ENCODE data around the gene KLRC3. TPM values are rescaled to one million over a fixed set of nuclear protein-coding genes. Genes with fewer than 3 reads are reported as not detected.
"Not testable (repeated sequence)": the region's sequence is repeated elsewhere in the genome, so short reads cannot be mapped to it uniquely, and the experiment has no call there.

Gene KLRC3
- polyA plus RNA-seq (2012; ENCODE audit: missing spikeins): not detected

DNA sequence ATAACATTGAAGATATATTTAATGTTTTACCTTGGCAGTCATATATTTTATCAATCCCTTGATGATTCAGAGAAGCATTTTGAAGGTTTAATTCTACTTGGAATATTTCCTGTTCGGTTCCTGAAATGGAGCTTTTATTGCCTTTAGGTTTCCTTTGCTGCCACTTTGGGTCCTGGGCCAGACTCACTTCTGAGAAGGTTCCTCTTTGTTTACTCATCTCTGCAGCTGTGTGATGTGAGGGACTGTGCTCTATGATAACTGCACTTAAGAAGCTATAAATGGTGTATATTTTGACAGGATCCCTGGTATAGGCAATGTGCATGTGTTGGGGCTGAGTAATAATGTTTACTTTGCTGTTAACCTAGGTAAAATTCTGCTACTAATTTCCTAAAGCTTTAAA is at the start of gene KLRC3:
Gene KLRC3, minus strand, starts transcription at position 262 of the 400 bp plus-strand sequence. Its CDS starts 45 bp downstream, at position 217.
- FAIRE-seq: peak; percentile 46
- not testable (repeated sequence) for DNase-seq (ENCODE audit: insufficient read length)

DNA sequence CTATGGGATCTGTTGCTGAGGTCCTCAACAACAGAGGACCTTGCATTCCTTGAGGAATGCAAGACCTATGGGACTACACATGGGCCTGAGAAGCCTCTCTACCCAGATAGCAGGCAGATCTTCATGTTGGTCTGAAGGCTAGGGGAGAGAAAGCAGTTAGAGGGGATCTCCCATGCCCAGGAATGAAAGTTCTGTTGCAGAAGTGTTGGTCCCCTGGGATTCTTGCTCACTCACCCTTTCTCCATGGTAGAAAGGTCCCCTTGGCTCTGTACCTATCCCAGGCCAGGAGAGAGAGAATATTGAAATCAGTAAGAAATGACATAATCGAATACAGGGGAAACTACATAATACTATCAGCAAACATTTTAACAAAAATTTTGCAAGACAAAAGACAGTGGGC is 49.3 kb upstream of the KLRC3 start:
- FAIRE-seq (no peak), DNase-seq (ENCODE audit: insufficient read length) (no peak)
- TF ChIP-seq POLR2A (IDR thresholded peaks at IDR 0.05; ENCODE audit: low read depth, low read length) (no peak), POLR2AphosphoS5 (IDR thresholded peaks at IDR 0.05; ENCODE audit: low read depth, low read length) (no peak), TAF1 (IDR thresholded peaks at IDR 0.05; ENCODE audit: borderline replicate concordance, low read depth, low read length) (no peak)

DNA sequence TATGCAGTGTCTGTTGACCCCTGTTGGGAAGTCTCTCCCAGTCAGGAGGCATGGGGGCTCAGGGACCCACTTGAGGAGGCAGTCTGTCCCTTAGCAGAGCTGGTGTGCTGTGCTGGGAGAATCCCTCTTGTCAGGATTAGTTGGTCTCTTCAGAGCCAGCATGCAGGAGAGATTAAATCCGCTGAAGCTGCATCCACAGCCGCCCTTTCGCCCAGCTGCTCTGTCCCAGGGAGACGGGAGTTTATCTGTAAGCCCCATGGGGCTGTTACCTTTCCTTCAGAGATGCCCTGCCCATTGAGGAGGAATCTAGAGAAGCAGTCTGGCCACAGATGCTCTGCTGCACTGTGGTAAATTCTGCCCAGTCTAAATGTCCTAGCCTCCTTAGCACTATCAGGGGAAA is 45.9 kb upstream of the KLRC3 start:
- DNase-seq (ENCODE audit: insufficient read length) (no peak), FAIRE-seq (no peak)
- no peak for TF ChIP-seq TAF1 (IDR thresholded peaks at IDR 0.05; ENCODE audit: borderline replicate concordance, low read depth, low read length)
- TF ChIP-seq POLR2A (IDR thresholded peaks at IDR 0.05; ENCODE audit: low read depth, low read length): no peak
- no peak for TF ChIP-seq POLR2AphosphoS5 (IDR thresholded peaks at IDR 0.05; ENCODE audit: low read depth, low read length)

DNA sequence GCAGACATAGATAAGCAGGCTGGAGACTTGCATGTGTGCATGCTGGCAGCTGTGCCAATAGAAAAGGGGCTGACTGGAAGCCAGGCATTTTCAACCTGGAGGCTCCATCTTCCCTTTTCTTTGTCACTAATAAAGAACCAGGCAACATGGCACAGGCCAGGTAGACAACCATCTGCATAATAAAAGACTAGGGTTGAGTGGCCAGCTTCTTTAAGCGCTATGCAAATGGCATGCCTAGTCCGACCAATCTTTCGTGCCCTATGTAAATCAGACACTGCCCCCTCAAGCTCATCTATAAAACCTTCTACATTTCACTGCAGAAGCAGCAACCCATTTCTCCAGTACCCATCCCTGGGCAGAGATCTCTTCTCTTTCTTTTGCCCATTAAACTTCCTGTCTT is 37.4 kb upstream of the KLRC3 start:
- FAIRE-seq: no peak
- DNase-seq (ENCODE audit: insufficient read length): no peak
- no peak for TF ChIP-seq POLR2A (IDR thresholded peaks at IDR 0.05; ENCODE audit: low read depth, low read length)
- TF ChIP-seq POLR2AphosphoS5 (IDR thresholded peaks at IDR 0.05; ENCODE audit: low read depth, low read length): no peak

DNA sequence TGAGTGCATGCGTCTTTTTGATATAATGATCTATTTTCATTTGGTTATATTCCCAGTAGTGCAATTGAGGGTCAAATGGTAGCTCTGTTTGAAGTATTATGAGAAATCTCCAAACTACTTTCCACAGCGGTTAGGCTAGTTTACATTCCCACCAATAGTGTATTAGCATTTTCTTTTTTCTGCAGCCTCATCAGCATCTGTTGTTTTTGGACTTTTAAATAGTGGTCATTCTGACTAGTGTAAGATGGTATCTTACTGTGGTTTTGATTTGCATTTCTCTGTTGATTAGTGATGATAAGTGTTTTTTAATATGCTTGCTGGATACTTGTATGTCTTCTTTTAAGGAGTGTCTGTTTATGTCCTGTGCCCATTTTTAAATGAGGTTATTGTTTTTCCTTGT is 36.5 kb upstream of the KLRC3 start:
- no peak for DNase-seq (ENCODE audit: insufficient read length)
- TF ChIP-seq TAF1 (IDR thresholded peaks at IDR 0.05; ENCODE audit: borderline replicate concordance, low read depth, low read length): no peak
- no peak for TF ChIP-seq POLR2AphosphoS5 (IDR thresholded peaks at IDR 0.05; ENCODE audit: low read depth, low read length)
- no peak for TF ChIP-seq POLR2A (IDR thresholded peaks at IDR 0.05; ENCODE audit: low read depth, low read length)
- FAIRE-seq: no peak

DNA sequence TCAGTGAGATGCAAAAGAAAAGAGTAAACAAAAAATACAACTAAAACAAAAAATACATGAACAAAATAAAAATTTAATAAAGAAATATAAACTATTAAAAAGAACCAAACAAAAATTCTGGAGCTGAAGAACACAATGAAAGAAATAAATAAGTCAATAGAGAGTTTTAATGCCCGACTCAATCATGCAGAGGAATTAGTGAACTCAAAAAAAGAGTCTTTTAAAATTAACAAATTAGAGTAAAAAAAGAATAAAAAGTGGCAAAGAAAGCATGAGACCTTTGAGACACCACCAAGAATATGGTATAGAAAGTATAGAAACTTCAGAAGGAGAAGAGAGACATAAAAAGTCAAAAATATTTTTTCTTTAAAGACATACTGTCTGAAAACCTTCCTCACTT is 35.4 kb upstream of the KLRC3 start:
- TF ChIP-seq TAF1 (IDR thresholded peaks at IDR 0.05; ENCODE audit: borderline replicate concordance, low read depth, low read length) (no peak), POLR2AphosphoS5 (IDR thresholded peaks at IDR 0.05; ENCODE audit: low read depth, low read length) (no peak), POLR2A (IDR thresholded peaks at IDR 0.05; ENCODE audit: low read depth, low read length) (no peak)
- DNase-seq (ENCODE audit: insufficient read length) (no peak), FAIRE-seq (no peak)

DNA sequence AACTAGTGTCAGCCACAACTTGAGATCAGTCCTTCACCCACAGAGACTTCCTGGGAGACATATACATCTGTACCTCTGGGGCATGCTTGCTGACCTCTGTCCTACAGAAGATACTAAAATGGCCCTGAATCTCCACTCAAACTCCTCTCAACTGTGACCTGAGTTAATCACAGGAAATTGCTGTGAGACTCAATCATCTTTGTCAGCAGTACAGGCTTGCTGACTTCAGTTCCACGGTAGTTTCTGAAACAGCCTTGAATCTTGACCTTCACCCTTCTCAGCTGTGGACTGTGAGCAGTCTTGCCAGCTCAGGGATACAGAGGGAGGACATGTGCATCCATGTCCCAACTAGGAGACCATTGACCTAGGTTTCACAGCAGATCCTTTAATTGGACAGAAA is 34.1 kb upstream of the KLRC3 start:
- DNase-seq (ENCODE audit: insufficient read length) (no peak), FAIRE-seq (no peak)
- TF ChIP-seq TAF1 (IDR thresholded peaks at IDR 0.05; ENCODE audit: borderline replicate concordance, low read depth, low read length) (no peak), POLR2AphosphoS5 (IDR thresholded peaks at IDR 0.05; ENCODE audit: low read depth, low read length) (no peak), POLR2A (IDR thresholded peaks at IDR 0.05; ENCODE audit: low read depth, low read length) (no peak)

DNA sequence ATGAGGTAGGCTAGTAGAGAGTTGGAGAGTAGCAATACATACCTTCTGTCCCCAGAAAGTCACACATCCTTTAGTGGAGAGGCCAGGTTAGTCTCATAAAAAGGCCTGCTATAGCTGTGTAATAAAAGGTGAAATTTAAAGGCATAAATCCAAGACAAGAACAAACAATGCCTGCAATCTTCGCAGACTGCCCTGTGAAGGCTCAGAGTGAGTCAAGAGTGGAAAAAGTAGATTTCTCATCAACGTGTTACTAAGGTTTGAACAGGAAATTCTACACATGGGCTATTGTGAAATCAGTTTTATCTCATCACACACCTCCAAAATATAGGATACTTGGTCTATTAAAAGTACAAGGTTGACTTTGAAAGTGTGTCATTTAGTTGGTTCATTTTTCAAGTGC is 32.8 kb upstream of the KLRC3 start, which contains the start of gene KLRC1:
Gene KLRC1, minus strand, starts transcription at position 222 of the 400 bp plus-strand sequence. CDS start 2,221 bp downstream, outside the sequence.
- no peak for TF ChIP-seq TAF1 (IDR thresholded peaks at IDR 0.05; ENCODE audit: borderline replicate concordance, low read depth, low read length)
- no peak for TF ChIP-seq POLR2AphosphoS5 (IDR thresholded peaks at IDR 0.05; ENCODE audit: low read depth, low read length)
- TF ChIP-seq POLR2A (IDR thresholded peaks at IDR 0.05; ENCODE audit: low read depth, low read length): no peak
- DNase-seq (ENCODE audit: insufficient read length) (no peak), FAIRE-seq (no peak)

DNA sequence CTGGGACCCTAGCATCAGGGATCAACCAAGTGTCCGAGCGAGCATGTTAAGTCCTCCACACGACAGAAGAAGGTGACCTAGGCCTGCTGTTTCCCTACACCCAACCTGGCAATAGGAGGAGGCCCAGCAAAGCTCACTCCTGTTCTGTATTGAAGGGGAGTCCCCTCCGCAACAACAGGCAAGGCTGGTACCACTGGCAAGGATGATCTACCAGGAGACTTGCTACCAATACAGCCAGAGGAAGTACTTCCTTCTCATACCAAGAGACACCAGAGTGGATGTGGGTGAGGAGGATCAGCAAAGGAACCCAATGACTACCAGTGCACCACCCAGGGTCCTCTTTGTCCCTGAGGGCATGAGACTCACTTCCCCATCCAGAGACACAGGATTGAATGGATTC is 27.8 kb upstream of the KLRC3 start:
- TF ChIP-seq TAF1 (IDR thresholded peaks at IDR 0.05; ENCODE audit: borderline replicate concordance, low read depth, low read length) (no peak), POLR2A (IDR thresholded peaks at IDR 0.05; ENCODE audit: low read depth, low read length) (no peak), POLR2AphosphoS5 (IDR thresholded peaks at IDR 0.05; ENCODE audit: low read depth, low read length) (no peak)
- DNase-seq (ENCODE audit: insufficient read length): no peak
- peak; percentile 68 for FAIRE-seq

DNA sequence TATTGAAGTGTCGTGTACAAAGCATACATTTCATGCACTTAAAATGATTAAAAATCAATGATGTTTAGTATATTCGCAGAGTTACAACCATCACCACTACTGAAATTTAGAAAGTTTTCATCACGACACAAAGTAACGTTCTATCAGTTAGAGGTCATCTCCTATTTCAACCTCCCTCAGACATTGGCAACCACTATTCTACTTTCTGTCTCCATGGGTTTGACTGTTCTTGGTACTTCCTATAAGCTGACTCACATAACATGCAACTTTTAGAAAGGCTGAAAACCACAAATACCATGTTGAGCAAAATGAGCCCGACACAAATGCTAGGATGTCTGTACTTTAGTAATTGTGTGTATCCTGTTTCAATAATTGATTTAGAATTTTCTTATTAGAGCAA is 25.7 kb upstream of the KLRC3 start:
- FAIRE-seq; DNase-seq (ENCODE audit: insufficient read length): not testable (repeated sequence)

DNA sequence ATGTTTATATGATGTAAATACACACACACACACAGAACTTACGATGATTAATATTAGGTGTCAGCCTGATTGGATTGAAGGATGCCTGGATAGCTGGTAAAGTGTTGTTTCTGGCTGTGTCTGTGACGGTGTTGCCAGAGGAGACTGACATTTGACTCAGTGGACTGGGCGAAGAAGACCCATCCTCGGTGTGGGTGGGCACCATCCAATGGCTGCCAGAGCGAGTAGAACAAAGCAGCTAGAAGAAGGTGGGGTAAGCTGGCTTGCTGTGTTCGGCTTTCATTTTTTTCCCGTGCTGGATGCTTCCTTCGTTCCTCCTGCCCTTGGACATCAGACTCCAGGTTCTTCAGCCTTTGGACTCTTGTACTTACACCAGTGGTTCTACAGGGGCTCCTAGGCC is 20.7 kb upstream of the KLRC3 start:
- FAIRE-seq; DNase-seq (ENCODE audit: insufficient read length): not testable (repeated sequence)

DNA sequence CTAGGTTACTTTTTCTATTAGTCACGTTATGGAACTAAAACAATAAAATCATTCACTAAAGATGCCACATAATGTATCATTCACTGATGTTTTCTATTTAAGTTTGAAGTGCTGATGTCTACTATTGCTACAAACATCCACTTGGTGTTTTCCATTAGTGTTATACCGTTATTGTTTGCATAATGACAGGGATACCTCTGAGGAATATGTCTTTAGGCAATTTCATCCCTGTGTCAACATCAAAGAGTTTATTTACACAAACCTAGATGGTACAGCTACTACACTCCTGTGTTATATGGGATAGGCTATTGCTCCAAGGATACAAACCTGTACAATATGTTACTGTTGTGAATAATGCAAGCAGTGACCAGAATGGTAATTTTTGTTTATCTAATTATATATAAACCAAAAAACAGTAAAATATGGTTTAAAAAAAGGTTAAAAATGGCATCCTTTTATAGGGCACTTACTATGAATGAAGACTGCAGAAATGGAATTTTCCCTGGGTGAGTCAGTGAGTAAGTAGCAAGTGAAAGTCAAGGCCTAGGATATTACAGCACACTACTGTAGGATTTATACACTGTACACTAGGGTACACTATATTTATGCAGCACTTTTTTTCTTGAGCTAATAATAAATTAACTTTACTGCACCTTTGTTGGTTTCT is 19.3 kb upstream of the KLRC3 start:
- not testable (repeated sequence) for FAIRE-seq; DNase-seq (ENCODE audit: insufficient read length)

DNA sequence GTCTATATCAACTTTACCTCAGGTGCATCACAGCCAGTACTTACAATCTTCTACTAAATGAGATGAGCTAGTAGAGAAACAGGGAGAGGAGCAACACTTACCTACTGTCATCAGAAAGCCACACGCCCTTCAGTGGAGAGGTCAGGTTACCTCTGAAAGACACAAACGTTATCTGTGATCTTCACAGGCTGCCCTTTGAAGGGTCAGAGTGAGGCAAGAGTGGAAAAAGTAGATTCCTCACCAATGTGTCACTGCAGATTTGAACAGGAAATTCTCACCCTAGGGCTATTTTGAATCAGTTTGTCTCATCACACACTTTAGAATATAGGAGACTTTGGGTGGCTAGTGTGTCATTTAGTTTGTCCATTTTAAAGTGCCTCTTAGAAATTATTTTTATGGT is 17.2 kb upstream of the KLRC3 start:
- not testable (repeated sequence) for DNase-seq (ENCODE audit: insufficient read length); FAIRE-seq

DNA sequence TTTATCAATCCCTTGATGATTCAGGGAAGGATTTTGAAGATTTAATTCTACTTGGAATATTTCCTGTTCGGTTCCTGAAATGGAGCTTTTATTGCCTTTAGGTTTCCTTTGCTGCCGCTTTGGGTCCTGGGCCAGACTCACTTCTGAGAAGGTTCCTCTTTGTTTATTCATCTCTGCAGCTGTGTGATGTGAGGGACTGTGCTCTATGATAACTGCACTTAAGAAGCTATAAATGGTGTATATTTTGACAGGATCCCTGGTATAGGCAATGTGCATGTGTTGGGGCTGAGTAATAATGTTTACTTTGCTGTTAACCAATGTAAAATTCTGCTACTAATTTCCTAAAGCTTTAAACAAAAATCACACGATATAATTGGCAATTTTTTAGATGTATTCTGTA is 15.4 kb upstream of the KLRC3 start, which contains the start of gene KLRC2:
Gene KLRC2, minus strand, starts transcription at position 195 of the 400 bp plus-strand sequence. Its CDS starts 24 bp downstream, at position 171.
- not testable (repeated sequence) for DNase-seq (ENCODE audit: insufficient read length); FAIRE-seq

DNA sequence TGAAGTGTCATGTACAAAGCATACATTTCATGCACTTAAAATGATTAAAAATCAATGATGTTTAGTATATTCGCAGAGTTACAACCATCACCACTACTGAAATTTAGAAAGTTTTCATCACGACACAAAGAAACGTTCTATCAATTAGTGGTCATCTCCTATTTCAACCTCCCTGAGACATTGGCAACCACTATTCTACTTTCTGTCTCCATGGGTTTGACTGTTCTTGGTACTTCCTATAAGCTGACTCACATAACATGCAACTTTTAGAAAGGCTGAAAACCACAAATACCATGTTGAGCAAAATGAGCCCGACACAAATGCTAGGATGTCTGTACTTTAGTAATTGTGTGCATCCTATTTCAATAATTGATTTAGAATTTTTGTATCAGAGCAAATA is 10.2 kb upstream of the KLRC3 start:
- FAIRE-seq; DNase-seq (ENCODE audit: insufficient read length): not testable (repeated sequence)

DNA sequence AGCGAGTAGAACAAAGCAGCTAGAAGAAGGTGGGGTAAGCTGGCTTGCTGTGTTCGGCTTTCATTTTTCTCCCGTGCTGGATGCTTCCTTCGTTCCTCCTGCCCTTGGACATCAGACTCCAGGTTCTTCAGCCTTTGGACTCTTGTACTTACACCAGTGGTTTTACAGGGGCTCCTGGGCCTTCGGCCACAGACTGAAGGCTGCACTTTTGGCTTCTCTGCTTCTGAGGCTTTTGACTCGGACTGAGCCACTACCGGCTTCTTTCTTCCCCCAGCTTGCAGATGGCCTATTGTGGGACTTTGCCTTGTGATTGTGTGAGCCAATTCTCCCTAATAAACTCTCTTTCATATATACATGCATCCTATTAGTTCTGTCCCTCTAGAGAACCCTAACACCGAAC is 5.5 kb upstream of the KLRC3 start:
- not testable (repeated sequence) for FAIRE-seq

DNA sequence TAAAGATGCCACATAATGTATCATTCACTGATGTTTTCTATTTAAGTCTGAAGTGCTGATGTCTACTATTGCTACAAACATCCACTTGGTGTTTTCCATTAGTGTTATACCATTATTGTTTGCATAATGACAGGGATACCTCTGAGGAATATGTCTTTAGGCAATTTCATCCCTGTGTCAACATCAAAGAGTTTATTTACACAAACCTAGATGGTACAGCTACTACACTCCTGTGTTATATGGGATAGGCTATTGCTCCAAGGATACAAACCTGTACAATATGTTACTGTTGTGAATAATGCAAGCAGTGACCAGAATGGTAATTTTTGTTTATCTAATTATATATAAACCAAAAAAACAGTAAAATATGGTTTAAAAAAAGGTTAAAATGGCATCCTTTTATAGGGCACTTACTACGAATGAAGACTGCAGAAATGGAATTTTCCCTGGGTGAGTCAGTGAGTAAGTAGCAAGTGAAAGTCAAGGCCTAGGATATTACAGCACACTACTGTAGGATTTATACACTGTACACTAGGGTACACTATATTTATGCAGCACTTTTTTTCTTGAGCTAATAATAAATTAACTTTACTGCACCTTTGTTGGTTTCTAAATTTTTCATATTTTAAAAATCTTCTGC is 4.0 kb upstream of the KLRC3 start:
- not testable (repeated sequence) for DNase-seq (ENCODE audit: insufficient read length)
- FAIRE-seq: peak; percentile 58

More for the DNA sequence above, 5.5 kb upstream of the KLRC3 start:
- DNase-seq (ENCODE audit: insufficient read length): not testable (repeated sequence)

DNA sequence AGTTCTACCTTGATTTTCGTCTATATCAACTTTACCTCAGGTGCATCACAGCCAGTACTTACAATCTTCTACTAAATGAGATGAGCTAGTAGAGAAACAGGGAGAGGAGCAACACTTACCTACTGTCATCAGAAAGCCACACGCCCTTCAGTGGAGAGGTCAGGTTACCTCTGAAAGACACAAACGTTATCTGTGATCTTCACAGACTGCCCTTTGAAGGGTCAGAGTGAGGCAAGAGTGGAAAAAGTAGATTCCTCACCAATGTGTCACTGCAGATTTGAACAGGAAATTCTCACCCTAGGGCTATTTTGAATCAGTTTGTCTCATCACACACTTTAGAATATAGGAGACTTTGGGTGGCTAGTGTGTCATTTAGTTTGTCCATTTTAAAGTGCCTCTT is 1.8 kb upstream of the KLRC3 start:
- peak; percentile 94 for FAIRE-seq
- DNase-seq (ENCODE audit: insufficient read length): not testable (repeated sequence)
